Amniotic stem cell (primary cell): Measurements from ENCODE around the gene PRSS3.
"Not testable (repeated sequence)": the region's sequence is repeated elsewhere in the genome, so short reads cannot be mapped to it uniquely, and the experiment has no call there.

Experiments
- DNase-seq: peaks from one replicate; lab custom pipeline; 2025; lab: John Stamatoyannopoulos, UW

PRSS3 gene

GRCh38 chr9:33795281-33795680 lies at the start of gene PRSS3:
Gene PRSS3 (plus strand): TSS chr9:33795561. CDS start chr9:33795574, 13 bp downstream.
- no peak for DNase-seq

DNA sequence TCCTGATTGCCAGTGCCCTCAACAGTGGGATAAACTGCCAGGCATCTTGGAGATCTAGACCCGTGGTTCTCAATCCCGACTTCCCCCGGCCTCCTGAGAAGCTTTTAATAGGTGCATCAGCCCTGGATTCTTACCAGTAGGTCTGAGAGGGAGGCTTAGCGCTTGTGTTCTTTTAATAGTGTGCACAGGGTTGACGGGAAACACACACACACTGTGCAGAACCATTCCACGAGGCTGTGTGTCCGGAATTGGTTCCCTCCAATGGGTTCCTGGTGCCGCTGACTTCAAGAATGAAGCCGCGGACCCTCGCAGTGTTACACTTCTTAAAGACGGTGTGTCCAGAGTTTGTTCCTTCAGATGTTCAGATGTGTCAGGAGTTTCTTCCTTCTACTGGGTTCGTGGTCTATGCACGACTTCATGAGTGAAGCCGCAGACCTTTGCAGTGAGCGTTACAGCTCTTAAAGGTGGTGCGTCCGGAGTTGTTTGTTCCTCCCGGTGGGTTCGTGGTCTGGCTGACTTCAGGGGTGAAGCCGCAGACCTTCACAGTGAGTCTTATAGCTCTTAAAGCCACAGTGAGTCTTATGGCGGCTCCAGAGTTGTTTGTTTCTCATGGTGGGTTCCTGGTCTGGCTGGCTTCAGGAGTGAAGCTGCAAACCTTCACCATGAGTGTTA lies 46.6 kb upstream of the PRSS3 start:
- no peak for DNase-seq

- not testable (repeated sequence) for DNase-seq
These were observed 46.1 kb upstream of the PRSS3 start for GRCh38 chr9:33749305-33749654.

DNA sequence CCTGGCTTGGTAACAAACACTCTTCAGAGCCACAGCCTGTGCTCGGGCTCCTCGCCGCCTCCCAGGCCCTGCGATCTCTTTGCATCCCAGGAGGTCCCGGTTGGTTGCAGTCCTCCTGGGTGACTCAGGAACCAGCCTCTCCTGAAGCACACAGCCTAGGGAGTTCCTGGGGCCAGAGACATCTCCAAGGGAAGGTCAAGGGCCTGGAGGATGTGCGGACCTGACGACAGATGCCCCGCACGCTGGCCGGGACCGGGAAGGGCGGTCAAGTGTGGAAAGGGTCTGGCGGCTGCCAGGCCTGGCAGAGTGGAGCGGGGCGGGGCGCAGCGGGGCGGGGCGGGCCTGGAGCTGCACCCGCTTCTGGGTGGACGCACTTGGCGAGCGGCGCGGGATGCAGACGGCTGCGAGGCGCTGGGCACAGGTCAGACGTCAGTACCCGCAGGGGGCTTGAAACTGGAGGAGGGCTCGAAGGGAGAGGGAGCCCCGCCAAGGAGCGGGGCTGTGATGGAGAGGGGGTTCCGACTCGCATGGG lies 45.0 kb upstream of the PRSS3 start:
- no peak for DNase-seq

DNA sequence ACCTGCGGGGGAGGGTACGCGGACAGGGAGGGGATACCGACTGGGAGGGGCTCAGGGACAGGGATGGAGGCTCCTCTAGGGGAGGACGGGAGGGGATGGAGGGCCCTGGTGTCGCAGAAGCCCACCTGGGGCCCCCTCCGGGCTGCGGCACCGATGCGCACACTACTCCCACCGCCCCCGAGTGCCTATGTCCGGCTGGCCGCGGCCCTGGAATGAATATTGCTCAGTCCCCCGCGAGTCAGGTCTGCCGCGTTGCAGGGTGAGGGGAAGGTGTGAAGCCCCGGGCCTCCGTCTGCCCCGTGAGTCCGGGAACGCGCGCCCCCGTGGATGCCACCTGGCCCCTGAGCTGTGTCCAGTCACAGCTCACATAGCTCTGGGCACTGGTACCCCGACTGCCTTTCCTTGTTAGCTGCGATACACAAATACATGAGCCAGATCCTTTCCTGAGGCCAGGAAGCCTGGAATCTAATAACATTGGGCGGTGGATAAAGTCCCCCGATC lies 44.5 kb upstream of the PRSS3 start:
- DNase-seq, result no peak

DNA sequence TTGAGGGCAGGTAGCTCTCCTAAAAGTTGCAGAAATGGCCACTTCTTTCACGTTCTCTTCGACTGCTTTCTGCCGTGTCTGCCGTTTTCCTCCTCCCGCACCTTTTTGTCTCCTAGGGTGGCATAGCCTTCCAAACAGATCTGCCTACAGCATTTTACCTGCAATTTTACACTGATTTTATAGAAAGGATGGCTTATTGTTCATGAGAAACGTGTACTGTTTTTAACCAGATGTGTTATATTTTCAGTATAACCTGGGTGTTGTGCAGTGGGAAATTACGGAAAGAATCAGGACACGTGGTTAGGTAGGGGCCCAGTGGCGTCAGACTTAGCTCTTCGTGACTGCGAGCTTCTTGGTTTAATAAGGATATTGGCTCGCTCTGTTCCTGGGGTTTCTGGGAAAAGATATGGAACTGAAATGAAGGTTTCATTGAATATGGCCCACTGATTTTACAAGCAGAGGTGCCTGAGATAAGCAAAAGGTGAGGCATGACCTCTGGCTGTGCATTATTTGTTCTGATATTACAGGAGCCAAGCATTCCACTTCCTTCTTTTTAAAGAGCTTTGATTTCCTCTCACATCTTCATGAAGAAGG lies 43.7 kb upstream of the PRSS3 start:
- DNase-seq, result no peak

- no peak for DNase-seq
These were observed 43.2 kb upstream of the PRSS3 start for GRCh38 chr9:33752130-33752637.

DNA sequence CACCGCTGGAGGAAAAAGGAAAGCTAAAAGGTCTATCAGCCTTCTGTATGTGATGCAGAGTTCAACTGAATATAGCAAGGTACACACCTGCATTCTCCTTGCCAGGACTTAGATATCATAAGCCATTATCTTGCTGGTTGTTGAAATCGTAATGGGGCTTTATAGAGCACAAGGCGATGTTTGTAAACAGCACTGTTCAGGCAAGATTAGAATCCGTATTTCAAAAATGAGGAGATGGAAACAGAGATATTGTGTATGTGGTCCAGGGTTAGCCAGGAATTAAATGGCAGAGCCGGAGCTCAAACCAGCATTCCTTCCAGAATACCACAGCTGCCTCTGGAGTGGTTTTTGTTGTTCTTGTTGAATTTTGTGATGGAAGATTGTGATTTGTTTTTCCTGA lies 42.6 kb upstream of the PRSS3 start:
- DNase-seq, result not testable (repeated sequence)

DNA sequence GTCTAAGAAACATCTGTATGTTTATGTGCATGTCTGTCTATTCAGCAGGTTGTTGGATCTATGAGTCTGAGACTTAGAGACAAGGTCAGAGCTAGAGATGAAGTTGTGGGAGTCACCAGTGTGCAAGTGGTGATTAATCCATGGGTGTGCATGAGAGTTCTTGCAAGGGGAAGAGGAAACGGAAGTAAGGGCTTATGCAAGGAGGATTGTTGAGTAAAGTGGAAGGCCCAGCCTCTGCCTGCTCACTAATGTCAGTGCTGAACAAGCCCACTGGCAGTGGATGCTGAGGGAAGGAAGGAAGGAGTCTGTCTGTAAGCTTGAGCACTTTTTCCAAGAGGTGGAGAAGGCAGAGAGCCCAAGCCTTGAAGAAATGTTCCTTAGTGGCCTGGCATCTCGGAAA lies 35.7 kb upstream of the PRSS3 start:
- DNase-seq, result not testable (repeated sequence)

DNA sequence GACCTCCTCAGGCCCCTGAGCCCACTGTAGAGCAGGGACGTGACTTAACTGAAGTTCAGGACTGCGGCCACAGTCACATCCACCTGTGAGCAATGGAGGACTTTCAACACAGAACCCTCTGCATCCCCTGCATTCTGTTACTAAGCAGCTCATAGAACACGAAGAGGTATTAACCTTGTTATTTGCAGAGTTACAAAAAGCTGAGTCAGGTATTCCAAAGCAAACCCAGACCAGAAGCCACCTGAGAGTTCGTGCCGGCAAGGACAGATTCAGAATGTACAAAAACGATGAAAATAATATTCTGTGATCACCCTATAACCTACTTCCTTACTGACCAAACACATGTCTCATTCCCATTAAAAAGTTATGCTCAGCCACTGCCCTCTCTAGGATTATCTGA lies 33.0 kb upstream of the PRSS3 start:
- no peak for DNase-seq

GRCh38 chr9:33763709-33764108 lies 31.7 kb upstream of the PRSS3 start:
- not testable (repeated sequence) for DNase-seq

DNA sequence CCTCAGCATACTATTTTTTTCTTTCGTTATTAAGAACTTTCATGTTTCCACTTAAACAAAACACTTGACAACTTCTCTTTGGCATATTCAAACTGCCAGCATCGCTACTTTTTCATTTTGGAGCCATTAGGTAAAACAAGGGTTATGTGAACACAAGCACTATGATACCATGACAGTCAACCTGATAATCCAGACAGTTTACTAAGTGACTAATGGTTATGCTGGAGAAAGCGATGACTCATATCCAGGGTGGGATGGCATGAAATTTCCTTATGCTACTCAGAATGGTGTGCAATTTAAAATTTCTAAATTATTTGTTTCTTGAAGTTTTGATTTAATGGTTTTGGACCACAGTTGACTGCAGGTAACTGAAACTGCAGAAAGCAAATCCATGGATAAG lies 29.9 kb upstream of the PRSS3 start:
- DNase-seq, result no peak

- not testable (repeated sequence) for DNase-seq
These were observed 25.0 kb upstream of the PRSS3 start for GRCh38 chr9:33770156-33770880.

GRCh38 chr9:33773135-33773534 lies 22.2 kb upstream of the PRSS3 start:
- DNase-seq, result not testable (repeated sequence)

GRCh38 chr9:33774074-33774659 lies 21.2 kb upstream of the PRSS3 start:
- DNase-seq, result not testable (repeated sequence)

DNA sequence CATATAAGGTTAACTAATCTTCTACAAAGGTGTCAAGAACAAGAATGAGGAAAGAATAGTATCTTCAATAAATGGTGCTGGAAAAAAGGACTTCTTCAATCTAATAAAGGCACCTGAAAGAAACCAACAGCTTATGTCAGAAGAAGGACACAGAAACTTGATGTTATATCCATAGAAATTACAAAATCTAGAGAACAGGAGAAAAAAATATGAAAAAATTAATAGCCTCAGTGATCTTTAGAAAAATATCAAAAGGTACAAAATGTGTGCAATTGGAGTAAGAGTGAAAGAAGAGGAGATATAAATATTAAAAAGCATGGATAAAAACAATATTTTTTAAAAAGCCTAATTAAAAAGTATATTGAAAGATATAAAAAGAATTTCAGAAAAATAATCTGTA lies 18.8 kb upstream of the PRSS3 start:
- DNase-seq, result no peak

DNA sequence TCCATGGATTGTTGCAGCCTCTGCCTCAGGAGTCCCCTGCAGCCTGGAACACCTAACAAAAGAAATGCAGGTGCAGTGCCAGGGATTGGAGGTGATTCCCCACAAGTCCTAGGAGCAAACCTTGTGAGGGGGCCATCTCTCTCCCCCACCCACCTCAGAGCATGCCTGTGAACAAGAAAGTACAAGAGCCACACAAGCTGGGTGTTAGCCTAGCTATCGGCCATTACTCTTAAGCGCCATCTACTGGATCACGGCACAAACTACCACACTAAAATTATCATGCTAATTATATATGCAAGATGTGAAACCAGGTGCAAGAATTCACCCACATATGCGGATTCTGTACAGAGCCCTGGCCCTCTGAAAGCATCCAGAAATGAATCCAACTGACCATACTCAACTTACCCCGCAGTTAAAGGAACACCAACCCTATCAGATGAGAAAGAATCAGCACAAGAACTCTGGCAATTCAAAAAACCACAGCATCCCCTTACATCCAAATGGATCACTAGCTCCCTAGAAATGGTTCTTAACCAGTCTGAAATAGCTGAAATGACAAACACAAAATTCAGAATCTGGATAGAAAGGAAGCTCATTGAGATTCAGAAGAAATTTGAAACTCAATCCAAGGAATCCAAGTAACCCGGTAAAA lies 16.5 kb upstream of the PRSS3 start:
- no peak for DNase-seq

- no peak for DNase-seq
These were observed 15.1 kb upstream of the PRSS3 start for GRCh38 chr9:33780276-33780675.

DNA sequence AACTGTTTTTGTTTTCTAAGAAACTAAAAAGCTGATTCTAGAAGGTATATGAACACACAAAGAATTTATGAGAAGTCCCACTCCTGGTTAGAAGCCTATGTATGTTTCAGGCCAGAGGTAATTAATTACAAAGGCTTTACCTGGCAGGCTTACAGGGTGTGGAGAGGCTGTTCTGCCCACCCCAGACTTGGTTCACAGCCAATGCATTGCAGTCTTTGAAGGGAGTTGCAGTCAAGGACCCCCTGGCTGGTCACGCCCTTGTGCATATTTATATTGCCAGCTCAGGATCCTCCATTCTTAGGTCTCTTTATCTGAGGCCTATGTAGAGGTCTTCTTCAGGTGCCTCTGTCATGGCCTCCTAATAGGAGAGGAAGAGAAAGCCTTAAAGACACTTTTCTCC lies 13.6 kb upstream of the PRSS3 start:
- no peak for DNase-seq

DNA sequence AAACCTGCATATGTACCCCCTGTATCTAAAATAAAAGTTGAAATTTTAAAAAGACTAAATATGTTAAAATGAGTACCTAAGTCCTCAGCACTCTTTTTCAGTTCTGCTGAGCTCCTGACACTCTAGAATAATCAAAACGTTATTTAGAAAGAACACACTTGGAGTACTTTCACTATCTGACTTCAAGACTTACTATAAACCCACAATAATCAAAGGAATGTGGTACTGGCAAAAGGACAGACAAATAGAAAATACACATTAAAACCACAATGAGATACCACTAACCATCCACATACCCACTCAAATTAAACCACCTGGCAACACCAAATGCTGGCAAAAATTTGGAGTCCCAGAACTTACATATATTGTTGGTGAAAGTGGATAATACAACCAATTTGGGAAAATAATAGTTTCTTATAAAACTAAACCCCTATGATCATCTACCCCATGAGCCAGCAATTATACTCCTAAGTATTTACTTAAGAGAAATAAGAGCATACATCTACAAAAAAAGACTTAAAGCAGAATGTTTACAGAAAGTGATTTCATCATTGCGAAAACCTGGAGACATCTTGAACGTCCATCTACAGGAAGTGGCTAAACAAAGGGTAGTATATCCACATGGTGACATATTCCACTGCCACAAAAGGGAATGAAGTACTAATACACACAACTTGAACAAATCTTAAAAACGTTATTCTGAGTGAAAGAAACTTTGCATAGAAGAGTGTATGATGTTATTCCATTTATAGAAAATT lies 12.8 kb upstream of the PRSS3 start:
- DNase-seq, result no peak

- DNase-seq, result no peak
These were observed 9.4 kb upstream of the PRSS3 start for GRCh38 chr9:33785914-33786313.
